GM12891 (cell line): ENCODE measurements around the gene ALPI.

Source experiments
- POLR2A ChIP-seq: IDR thresholded peaks from 2 replicates; pipeline ENCODE4 v1.6.1; 2011; ENCODE audit warnings: low read depth, low read length, control low read depth
- POLR2AphosphoS5 ChIP-seq: IDR thresholded peaks from 2 replicates; pipeline ENCODE4 v1.6.1; 2011; ENCODE audit warnings: low read depth, low read length, control low read depth
- TAF1 ChIP-seq: IDR thresholded peaks from 2 replicates; pipeline ENCODE4 v1.6.1; 2011; ENCODE audit warnings: low read depth, low read length, control low read depth

GRCh38 chr2:232478571-232479340 lies 22.8 kb downstream of the ALPI start:
- TF ChIP-seq POLR2A (no peak), POLR2AphosphoS5 (no peak), TAF1 (no peak)
